Nephron (organoid): Measurements from ENCODE around the gene PPARGC1A.

Source experiments
- H3K27ac Mint-ChIP-seq, 3 experiments: 2 replicates each; pipeline ENCODE4 v1.8.0; 2020; ENCODE audit warnings: mixed read lengths in 3 of 3, mild to moderate bottlenecking in 2 of 3, moderate library complexity in 1 of 3
- H3K27me3 Mint-ChIP-seq: 2 replicates; pipeline ENCODE4 v1.8.0; 2021; ENCODE audit warnings: low read depth, mild to moderate bottlenecking, moderate library complexity, mixed read lengths
- H3K36me3 Mint-ChIP-seq: 2 replicates; pipeline ENCODE4 v1.8.0; 2020; ENCODE audit warnings: low read depth, mixed read lengths
- H3K4me1 Mint-ChIP-seq: 2 replicates; pipeline ENCODE4 v1.8.0; 2020; ENCODE audit warnings: mixed read lengths
- H3K4me3 Mint-ChIP-seq, 3 experiments: 2 replicates each; pipeline ENCODE4 v1.8.0; 2020; ENCODE audit warnings: mild to moderate bottlenecking in 3 of 3, mixed read lengths in 3 of 3, moderate library complexity in 2 of 3
- H3K9me3 Mint-ChIP-seq: 2 replicates; pipeline ENCODE4 v1.8.0; 2020; ENCODE audit warnings: mixed read lengths
- CTCF ChIP-seq, 3 experiments: fragments of 200-600 bp; sonication (generic); IDR thresholded peaks; one replicate each; pipeline ENCODE4 v1.5.0; 2021; ENCODE audit warnings: antibody characterized with exemption in 3 of 3; ENCODE audit not compliant: unreplicated experiment in 3 of 3

Gene PPARGC1A

GRCh38 chr4:23923840-23924239 lies 34.0 kb upstream of the PPARGC1A start:
- no peak overlapping the region for H3K4me3 Mint-ChIP-seq

GRCh38 chr4:23923141-23923540 lies 33.3 kb upstream of the PPARGC1A start:
- Mint-ChIP-seq H3K4me3 (no peak overlapping the region), H3K9me3 (no peaks in the 10 kb centered on the region), H3K4me1 (peaks cover 11% of the 10 kb centered on the region), H3K27ac (no peak overlapping the region), H3K27me3 (no peaks in the 10 kb centered on the region), H3K36me3 (no peaks in the 10 kb centered on the region)
- no peak for TF ChIP-seq CTCF (IDR thresholded peaks at IDR 0.05; ENCODE audit: unreplicated experiment in 3 of 3)

More at GRCh38 chr4:23923840-23924239, 34.0 kb upstream of the PPARGC1A start:
- no peak for TF ChIP-seq CTCF (IDR thresholded peaks at IDR 0.05; ENCODE audit: unreplicated experiment in 3 of 3)
- Mint-ChIP-seq H3K27me3 (no peaks in the 10 kb centered on the region), H3K36me3 (no peaks in the 10 kb centered on the region), H3K4me1 (peaks cover 11% of the 10 kb centered on the region), H3K9me3 (no peaks in the 10 kb centered on the region), H3K27ac (no peak overlapping the region)

DNA sequence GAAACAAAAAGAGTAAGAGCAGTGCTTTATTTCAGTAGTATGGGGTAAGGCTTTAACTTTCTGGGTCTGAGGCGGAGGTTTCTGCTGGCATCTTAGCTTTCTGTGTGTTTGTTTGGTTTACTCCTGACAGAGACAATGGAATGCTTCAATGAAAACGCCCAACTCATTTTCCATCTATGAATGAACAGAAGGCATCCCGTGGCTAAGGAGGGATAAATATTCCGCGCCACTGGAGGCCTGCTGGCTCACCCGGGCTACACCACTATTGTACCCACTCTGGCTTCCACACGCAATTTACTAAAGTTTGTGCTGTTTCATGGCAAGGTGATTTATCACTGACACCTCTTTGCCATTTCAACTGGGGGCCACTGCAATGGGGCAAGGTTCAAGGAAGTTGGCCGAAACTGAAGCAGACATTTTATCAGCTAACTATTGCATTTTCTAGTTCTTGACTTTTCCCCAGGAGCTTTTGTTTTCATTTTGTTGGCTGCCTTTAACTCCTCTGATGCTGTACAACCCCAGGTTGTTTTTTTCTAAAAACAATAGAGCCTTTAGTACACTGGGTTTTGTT lies 32.8 kb upstream of the PPARGC1A start:
- Mint-ChIP-seq H3K36me3 (no peaks in the 10 kb centered on the region), H3K27me3 (no peaks in the 10 kb centered on the region), H3K4me1 (peaks cover 11% of the 10 kb centered on the region), H3K4me3 (no peak overlapping the region), H3K9me3 (no peaks in the 10 kb centered on the region), H3K27ac (no peak overlapping the region)
- no peak for TF ChIP-seq CTCF (IDR thresholded peaks at IDR 0.05; ENCODE audit: unreplicated experiment in 3 of 3)

- no peaks in the 10 kb centered on the region for H3K36me3 Mint-ChIP-seq
- no peaks in the 10 kb centered on the region for H3K27me3 Mint-ChIP-seq
- no peak for TF ChIP-seq CTCF (IDR thresholded peaks at IDR 0.05; ENCODE audit: unreplicated experiment in 3 of 3)
- peaks cover 11% of the 10 kb centered on the region for H3K4me1 Mint-ChIP-seq
- no peaks in the 10 kb centered on the region for H3K9me3 Mint-ChIP-seq
- H3K4me3 Mint-ChIP-seq, result no peak overlapping the region
- no peak overlapping the region for H3K27ac Mint-ChIP-seq
Observed at GRCh38 chr4:23922013-23922412, 32.2 kb upstream of the PPARGC1A start.

GRCh38 chr4:23921447-23921845 lies 31.6 kb upstream of the PPARGC1A start:
- no peaks in the 10 kb centered on the region for H3K27me3 Mint-ChIP-seq
- H3K36me3 Mint-ChIP-seq, result no peaks in the 10 kb centered on the region
- H3K4me3 Mint-ChIP-seq, result no peak overlapping the region
- H3K4me1 Mint-ChIP-seq, result peaks cover 7% of the 10 kb centered on the region
- no peak overlapping the region for H3K27ac Mint-ChIP-seq
- H3K9me3 Mint-ChIP-seq, result no peaks in the 10 kb centered on the region
- no peak for TF ChIP-seq CTCF (IDR thresholded peaks at IDR 0.05; ENCODE audit: unreplicated experiment in 3 of 3)

DNA sequence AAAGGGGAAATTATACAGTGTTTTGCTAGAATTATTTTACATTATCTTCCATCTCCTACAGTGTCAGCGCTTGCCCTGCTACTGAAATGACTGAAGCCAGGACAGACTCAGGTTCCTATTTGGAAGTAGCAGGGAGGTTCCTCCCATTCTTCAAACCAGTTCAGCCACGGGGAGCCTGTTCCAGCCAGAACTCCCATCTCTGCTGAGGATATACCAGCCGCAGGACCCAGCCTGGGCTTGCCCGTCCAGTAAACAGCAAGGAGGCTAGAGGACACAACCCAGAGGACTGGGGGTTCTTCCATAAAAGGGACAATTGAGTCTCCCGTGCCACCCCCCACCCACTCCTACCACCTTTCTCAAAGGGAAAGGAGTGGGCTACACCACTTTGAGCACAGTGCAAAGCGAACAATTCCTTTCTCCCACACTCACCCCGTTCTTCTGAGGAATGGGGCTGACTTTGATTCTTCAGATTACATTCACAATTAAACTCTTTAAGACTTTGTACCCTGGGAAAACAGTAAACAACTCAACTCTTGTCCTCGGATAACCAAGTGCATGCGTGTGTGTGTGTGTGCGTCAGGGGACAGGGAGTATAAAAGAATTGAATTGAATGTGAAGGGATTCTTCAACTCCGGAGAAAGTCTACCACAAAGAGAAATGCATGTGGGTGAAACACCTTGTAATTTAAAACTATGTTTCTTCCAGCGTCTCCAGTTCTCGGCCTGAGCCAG lies 31.0 kb upstream of the PPARGC1A start:
- no peaks in the 10 kb centered on the region for H3K27me3 Mint-ChIP-seq
- TF ChIP-seq CTCF (IDR thresholded peaks at IDR 0.05; ENCODE audit: unreplicated experiment in 3 of 3), result no peak
- no peaks in the 10 kb centered on the region for H3K36me3 Mint-ChIP-seq
- H3K27ac Mint-ChIP-seq, result no peak overlapping the region
- peaks cover 1% of the 10 kb centered on the region for H3K4me1 Mint-ChIP-seq
- H3K4me3 Mint-ChIP-seq, result no peak overlapping the region
- no peaks in the 10 kb centered on the region for H3K9me3 Mint-ChIP-seq
